HG02588 (cell line): ENCODE data around the gene NACC1.

Experiments
- ATAC-seq: cut with Tn5 transposase; IDR thresholded peaks from one replicate; pipeline ENCODE4 v1.9.1; 2021; ENCODE audit warnings: mild to moderate bottlenecking, moderate library complexity; ENCODE audit not compliant: unreplicated experiment

The NACC1 gene

DNA sequence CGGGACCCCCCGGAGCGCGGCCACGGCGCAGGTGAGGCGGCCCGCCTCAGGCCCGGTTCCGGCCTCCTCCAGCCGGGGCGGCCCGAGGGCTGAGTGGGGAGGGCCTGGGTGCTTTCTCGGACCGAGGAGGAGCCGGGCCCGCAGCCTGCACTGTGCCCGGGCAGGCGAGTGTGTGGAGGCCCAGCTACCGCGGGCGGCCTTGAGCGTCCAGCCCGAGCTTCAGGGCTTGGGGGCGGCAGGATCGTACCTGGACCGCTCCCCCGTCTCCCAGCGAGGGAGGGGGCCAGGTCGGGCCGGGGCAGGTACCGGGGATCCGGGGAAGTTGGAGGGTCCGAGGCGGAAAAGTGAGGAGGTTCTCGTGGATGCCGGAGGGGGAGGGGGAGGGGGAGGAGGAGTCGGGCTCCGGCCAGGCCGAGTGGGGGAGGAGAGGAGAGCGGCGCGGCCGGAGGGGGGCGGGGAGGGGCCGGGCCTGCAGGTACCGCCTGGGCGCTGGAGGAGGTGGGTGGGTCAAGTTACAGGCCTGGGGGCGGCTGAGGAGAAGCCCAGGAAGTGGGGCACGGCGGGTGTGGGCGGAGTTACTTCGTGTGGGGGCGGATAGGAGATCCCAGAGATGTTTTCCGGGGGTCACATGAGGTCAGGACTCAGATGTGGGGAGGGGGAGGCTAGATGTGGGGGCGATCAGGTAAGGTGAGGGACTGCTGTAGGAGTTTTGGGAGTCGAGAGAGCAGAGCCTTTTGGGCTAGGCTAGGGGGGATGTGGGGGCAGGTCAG is 545 bp downstream of the NACC1 start:
- no peak for ATAC-seq

DNA sequence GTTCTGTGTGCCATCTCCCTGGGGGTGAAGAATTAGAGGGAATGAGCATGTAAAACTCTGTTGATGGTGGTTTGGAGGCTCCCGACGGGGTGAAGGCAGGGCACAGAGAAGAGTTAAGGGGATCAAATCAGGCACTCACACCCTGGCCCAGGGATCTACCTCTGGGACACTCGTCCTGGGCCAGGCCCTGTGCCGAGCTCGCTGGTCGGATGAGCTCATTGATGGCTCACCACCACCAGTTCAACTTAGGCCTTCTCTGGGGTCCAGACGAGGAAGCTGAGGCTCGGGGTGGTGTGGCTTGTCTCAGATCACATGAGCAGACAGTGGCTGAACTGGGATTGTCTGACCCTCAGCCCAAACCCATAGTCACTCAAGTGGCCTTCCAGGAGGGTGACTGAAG is 1.6 kb downstream of the NACC1 start:
- no peak for ATAC-seq

DNA sequence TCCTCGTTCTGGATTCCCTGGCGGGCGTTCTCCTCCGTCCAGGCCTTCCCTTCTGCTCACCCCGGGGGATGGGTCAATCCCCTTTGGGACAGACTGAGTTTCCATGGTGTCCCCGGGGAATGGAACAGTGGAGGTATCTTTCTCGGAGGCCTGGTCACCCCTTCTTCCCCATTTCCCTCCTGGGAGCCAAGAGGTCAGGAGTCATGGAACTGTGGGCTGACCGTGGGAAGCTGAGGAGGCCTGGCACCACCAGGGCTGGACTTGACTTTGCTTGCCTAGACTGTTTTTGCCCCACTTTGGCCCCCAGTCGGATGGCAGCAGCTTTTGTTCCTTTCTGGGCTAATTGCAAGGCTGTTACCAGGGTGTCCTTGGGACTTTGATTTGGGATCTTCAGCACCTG is 2.0 kb downstream of the NACC1 start:
- no peak for ATAC-seq

DNA sequence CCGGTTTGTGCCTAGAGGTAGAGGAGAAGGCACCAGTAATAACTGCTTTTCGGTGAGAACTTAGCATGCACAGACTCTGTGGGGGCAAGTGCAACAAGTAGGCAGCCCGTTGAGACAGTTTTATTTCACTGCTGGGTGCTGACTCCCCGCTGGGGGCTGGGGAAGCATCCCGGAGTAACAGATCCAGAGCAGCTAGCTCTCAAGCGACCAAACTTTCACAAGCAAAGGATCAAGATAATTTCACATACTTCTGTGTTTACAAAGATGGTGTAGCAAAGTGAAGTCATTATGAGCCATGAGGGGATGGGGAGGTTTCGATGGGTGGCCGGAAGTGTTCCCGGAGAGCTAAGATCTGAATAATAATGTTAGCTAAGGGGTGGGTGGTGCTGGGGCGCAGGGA is 2.8 kb downstream of the NACC1 start:
- no peak for ATAC-seq

DNA sequence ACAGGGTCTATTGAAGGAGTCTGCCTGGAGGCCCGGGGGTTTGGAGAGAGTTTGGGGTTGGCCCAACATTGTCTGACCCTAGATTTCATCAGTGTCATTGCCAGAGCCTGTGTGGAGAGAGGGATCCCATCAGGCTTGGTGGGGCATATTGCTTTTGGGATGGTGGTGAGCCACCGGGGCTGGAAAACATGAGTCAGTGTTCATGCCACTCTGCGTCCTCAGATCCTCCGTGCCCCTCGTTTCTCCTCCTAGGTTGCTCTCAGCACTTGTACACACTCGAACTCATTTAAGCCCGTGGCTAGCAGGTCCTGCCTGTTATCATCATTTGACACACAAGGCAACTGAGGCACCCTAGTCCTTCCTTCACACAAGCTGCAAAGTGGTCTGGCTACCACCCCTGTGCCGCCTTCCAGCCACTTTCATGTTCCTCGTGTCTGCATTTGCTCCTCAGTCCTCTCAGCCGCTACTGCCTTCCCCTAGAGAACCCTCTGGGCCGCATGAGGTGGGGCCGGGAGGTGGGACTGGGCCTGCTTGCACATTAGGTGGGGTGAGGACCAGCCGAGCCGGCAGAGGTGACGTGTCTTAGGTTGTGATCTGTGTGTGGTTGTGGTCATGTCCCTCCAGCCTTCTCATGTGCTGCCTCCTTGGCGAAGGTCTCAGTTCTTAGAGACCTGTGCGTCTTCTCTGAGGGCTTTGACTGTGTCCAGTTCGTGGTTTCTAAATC is 3.6 kb downstream of the NACC1 start:
- no peak for ATAC-seq

DNA sequence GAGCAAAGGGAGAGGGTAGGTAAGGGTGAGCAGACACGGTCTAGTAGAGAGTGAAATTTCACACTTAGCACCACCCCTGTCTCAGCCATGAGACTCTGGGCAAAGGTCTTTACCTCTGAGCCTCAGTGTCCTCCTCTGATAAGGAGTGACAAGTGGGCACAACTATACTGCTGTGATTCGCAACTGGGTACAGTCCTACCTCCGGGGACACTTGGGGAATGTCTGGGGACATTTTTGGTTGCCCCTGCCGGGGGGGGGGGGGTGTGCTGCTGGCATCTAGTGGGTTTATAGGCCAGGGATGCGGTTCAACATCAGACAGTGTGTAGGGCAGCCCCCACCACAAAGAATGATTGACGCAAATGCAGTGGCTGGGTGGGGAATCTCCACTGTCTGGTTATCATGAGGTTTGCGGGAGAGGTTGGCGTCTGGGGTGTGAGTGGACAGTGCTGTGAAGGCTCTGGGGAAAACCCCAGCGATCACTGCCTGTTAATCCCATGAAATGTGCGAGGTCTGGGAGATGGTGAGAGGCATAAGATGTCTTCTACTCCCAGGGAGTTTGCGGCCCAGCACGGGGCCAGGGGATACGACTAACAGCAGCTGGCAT is 4.3 kb downstream of the NACC1 start:
- no peak for ATAC-seq

DNA sequence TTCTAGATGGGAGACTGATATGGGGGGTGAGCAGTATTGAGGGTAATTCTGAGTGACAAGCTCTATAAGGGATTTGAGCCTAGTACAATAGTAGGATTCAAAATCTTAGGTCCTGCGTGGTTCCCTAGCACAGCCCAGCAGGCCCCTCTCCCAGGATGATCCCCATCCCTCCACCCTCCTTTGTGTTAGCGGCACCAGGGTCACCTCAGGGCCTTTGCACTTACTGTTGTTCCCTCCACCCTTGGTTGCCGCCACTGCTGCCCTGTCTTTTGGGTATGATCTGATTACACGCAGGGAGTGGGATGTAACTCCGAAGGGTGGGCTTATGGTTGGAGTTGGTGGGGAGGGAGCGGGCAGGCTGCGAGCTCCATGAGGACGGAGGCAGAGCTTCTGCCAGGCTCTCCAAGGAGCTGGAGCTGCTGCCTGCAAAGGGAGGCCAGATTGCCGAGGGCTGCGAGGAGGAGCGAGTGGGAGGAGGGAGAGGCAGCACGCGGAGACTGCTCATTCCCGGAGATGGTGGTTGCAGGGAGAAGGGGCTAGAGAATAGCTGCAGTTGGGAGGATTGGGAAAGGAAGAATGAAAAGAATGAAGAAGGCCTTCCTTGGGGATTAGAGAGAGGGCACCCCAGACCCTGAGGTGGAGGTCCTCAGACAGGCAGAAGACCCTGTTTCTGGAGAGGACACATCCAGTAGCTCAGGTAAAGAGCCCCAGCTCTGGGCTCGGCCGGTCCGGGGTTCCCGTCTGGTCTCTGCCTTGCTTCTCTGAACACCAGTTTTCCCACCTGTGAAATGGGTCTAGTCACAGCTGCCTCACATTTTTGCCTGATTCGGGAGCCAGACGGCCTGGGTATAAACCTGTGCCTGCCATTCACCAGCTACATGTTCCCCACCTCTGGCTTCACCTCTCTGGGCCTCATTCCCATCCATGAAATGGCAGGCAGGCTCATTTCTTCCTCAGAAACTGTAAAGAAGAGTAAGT is 5.2 kb downstream of the NACC1 start:
- ATAC-seq: no peak

DNA sequence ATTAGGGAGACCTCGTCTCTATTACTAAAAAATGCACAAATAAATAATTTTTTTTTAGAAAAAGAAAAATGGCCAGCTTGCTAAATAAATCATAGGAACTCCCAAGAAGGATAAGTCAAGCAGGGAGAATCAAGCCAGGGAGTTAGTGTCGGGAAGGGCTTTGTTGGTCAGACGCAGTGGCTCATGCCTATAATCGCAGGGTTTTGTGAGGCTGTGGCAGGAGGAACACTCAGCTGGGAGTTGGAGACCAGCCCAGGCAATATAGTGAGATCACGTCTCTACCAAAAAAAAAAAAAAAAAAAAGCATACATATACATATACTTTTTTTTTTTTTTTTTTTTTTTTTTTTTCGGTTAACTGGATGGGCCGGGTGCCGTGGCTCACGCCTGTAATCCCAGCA is 9.0 kb downstream of the NACC1 start:
- ATAC-seq: no peak

DNA sequence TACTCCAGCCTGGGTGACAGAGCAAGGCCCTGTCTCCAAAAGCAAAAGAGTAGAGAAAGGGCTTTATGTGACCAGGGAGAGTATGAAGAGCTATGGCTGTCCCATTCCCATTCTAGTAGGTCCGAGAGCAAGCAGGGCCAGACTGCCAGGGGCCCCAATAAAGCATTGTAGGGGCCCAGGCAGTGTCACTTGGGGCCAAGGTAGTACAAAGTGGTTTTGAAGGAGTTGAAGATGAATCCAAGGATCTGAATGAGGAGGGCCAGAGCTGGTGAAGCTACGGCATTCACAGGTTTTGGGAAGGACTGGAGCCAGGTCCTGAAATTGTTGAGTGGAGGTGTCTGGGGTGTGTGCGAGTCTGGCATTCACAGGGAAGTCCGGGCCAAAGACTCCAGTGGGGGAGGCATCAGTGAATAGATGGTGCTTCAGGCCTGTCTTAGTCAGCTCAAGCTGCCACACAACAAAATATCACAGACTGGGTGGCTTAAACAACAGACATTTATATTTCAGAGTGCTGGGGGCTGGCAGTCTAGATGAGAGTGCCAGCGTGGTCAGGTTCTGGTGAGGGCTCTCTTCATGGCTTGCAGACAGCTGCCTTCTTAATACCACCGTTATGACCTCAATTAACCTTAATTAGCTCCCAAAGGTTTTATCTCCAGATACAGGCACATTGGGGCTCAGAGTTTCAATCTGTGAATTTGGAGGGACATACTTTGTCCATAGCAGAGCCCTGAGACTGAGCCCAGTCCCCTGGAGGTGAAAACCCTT is 9.9 kb downstream of the NACC1 start:
- ATAC-seq: no peak

DNA sequence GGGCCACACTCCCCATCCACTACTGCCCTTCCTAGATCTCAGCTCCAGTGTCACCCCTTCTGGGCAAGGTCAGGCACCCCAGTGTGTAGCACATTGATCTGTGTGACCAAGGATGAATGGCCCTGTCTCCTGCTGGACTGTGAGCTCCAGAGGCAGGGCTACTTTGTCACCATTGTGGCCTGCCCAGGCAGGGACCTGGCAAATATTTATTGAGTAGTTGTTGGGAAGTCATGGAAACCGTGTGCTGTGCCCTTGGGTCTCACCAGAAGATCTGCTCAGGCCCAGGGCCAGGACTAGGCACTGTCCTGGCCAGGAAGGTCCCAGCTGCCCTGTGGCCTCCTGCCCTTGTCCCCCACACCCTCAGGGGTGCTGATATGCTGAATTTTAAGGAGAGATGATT is 10.5 kb downstream of the NACC1 start:
- ATAC-seq: no peak

DNA sequence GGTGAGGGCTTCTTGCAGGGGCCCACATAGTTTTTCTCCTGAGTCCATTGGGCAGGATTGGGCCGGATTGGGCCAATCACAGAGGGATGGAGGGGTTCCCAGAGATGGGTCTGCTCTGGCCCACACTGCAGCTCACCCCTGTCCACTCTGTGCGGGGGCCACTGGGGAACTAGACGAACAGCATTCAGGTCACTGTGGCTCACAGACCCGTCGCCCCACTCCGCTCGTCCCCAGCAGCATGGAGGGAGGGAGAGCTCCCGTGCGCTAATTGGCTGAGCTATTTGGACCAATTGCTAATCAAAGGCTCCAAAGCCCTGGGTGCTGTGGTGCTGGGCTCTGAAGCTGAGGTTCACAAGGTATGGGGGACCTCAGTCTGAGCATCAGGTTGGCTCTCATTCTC is 11.3 kb downstream of the NACC1 start:
- no peak for ATAC-seq

DNA sequence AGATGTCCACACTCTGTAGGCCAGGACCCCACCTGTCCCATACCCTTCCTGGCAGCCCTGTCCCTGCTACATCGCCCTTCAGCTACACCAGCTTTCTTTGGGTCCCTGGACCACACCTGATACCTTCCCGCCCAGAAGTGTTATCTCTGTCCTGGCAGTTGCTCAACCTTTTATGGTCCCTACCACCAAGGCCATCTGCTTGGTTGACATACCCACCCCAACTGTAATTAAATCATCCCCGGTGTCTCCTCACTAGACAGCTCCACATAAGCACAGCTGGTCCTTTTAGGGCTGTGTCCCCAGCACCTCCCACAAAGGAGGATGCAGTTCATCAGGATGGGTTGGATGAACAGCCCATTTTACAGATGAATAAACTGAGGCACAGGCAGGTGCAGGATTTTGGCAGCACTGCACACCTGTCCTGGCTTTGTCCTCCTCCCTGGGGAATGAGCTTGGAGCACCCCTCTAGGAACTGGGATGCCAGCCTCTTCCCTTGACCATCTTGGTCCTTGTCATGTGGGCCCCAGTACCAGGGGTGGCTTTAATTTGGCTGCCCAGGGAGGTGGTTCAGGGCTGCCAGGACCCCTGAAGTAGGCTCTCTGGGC is 12.9 kb downstream of the NACC1 start:
- ATAC-seq: no peak

DNA sequence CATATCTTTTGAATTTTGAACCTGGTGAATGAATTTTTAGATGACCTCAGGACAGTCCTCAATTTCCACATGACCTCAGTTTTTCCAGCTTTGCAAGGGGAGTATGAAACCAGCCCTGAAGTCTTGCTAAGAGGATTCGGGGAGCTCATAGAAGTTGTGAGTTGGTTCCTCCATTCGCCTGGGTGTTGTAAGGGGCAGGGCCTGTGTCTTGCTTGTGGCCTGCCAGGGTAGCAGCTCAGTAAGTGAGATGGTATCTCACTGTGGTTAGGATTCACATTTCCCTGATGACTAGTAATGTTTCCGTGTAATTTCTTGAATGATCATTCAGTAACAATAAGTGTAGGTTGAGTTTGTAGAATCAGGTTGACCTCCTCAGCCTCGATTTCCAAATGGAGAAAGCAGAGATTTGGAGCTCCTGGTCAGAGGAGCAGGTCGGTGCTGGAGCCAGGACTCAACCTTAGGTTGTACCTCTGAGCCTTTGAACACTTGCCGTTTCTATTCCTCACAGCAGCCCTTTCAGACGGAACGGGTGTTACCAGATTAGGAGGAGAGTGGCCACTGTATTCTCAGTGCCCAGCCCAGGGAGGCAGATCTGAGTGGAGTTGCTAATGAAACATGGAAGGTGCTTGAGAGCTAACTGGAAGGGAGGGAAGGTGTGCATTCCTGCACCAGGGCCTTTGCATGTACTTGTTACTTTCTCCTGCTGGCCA is 14.6 kb downstream of the NACC1 start:
- no peak for ATAC-seq

DNA sequence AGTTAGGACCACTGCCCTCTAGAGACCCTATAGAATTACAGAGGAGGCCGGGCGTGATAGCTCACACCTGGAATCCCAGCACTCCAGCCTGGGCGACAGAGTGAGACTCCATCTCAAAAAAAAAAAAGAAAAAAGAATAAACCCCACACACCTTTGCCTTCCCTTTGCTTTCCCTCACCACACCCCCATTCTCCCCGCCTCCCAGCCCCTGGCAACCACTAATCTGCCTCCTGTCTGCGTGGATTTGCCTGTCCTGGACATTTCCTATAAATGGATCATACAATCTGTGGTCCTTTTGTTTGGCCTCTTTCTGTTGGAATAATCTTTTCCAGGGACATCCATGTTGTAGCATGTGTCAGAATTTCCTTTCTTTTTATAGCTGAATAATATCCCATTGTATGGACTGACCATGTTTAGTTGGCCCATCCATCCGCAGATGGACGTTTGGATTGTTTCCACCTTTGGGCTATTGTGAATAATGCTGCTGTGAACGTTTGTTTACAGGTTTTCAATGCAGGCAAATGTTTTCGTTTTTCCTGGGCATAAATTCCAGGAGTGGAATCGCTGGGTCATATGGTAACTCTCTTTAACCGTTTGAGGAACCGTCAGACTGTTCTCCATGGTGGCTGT is 15.3 kb downstream of the NACC1 start:
- ATAC-seq: no peak

DNA sequence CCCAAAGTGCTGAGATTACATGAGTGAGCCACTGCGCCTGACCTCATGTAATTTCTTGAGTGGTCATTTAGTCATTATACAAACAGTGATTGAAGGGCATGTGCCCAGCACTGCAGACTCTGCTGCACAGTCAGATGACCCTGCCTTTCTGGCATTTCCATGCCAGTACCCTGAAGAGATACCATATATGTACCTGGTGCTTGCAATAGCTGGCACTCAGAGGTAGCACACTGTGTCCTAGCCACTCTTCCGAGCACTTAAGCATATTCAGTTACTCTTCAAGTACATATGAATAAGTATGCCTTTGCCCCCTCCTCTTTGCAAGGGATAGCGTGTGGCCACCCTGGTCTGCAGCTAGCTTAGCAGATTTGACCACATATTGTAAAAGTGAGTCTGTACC is 16.6 kb downstream of the NACC1 start:
- ATAC-seq: no peak

DNA sequence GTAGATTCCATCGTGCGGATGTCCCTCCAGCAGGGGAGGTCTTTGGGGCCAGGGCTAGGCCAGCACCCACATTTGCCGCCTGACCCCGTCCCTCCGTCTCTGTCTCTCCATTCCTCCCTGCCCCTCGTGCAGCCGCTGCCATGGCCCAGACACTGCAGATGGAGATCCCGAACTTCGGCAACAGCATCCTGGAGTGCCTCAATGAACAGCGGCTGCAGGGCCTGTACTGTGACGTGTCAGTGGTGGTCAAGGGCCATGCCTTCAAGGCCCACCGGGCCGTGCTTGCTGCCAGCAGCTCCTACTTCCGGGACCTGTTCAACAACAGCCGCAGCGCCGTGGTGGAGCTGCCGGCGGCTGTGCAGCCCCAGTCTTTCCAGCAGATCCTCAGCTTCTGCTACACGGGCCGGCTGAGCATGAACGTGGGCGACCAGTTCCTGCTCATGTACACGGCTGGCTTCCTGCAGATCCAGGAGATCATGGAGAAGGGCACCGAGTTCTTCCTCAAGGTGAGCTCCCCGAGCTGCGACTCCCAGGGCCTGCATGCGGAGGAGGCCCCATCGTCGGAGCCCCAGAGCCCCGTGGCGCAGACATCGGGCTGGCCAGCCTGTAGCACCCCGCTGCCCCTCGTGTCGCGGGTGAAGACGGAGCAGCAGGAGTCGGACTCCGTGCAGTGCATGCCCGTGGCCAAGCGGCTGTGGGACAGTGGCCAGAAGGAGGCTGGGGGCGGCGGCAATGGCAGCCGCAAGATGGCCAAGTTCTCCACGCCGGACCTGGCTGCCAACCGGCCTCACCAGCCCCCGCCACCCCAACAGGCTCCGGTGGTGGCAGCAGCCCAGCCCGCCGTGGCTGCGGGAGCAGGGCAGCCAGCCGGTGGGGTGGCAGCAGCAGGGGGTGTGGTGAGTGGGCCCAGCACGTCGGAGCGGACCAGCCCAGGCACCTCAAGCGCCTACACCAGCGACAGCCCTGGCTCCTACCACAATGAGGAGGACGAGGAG is 17.3 kb downstream of the NACC1 start:
- ATAC-seq: no peak

DNA sequence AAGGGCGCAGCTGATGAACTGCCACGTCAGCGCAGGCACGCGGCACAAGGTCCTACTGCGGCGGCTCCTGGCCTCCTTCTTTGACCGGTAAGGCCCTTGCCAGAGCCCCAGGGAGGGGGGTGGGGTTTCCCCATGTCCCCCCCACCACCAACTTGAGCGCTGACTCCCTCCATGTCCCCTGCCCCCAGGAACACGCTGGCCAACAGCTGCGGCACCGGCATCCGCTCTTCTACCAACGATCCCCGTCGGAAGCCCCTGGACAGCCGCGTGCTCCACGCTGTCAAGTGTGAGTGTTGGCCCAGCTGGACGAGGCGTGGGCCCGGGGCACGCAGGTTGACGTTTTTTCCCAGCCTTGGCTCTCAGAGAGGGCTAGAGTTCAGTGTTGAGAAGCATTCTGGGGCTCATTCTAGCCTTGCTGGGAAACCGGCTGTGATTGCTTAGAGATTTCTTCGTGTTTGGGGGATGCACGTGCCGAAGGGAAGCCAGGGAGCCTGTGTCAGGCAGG is 19.3 kb downstream of the NACC1 start:
- ATAC-seq: no peak
